ENCODE results near the gene MBLAC1.

Gene MBLAC1, protein sequence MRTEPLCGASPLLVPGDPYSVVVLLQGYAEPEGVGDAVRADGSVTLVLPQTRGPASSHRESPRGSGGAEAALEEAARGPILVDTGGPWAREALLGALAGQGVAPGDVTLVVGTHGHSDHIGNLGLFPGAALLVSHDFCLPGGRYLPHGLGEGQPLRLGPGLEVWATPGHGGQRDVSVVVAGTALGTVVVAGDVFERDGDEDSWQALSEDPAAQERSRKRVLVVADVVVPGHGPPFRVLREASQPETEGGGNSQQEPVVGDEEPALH

DNA sequence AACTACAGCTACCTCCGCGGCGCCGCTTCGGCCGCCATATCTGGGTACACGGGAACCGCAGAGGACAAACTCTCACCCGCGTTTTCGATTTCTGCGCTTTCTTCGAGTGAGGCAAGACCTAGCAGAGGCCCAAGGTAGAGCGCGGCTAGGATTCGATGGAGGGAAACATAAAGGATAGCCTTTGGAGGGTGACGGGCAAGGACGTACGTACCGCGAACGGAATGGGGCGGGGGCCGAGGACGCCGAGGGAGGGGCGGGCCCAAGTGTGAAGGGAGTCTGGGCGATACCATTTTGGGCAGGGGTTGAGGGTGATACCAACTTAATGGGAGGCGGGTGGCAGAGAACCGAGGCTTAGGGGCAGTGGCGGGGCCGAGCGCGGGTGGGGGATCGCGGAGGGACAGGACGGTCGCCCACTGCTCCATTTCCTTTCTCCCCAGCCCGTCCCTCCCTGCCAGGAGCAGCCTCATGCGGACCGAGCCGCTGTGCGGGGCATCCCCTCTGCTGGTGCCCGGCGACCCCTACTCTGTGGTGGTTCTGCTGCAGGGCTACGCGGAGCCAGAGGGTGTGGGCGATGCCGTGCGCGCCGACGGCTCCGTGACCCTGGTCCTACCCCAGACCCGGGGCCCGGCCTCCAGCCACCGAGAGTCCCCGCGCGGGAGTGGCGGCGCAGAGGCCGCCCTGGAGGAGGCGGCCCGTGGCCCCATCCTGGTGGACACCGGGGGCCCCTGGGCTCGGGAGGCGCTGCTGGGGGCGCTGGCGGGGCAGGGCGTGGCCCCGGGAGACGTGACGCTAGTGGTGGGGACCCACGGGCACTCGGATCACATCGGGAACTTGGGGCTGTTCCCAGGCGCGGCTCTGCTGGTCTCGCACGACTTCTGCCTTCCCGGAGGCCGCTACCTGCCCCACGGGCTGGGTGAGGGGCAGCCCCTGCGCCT, at the start of gene MBLAC1:
Gene MBLAC1, plus strand, starts transcription at position 37 of the 935 bp plus-strand sequence. Its CDS starts 429 bp downstream, at position 466.
- DNase-seq (ENCODE audit: low read depth in 2 of 2) = peak; percentile 80 to 81

DNA sequence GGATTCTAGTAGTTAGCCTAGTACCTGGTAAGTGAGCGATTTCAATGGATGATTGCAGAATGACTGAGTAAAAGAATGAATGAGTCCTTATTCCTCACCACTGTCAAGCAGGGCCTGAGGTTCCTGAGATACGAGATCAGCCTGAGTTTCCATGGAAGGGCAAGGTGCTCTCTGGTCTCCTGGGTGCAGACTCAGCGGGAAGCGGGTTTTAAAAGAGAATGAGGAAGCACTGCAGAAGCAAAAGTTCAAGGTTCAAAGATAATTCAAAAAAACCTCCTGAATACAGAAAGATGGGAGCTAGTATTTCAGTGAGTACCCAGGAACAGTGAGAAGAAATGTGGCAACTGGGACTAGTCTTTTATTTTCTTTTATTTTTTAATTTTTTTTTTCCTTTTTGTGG, 49.6 kb upstream of the MBLAC1 start:
- DNase-seq (ENCODE audit: low read depth in 2 of 2) = no peak

DNA sequence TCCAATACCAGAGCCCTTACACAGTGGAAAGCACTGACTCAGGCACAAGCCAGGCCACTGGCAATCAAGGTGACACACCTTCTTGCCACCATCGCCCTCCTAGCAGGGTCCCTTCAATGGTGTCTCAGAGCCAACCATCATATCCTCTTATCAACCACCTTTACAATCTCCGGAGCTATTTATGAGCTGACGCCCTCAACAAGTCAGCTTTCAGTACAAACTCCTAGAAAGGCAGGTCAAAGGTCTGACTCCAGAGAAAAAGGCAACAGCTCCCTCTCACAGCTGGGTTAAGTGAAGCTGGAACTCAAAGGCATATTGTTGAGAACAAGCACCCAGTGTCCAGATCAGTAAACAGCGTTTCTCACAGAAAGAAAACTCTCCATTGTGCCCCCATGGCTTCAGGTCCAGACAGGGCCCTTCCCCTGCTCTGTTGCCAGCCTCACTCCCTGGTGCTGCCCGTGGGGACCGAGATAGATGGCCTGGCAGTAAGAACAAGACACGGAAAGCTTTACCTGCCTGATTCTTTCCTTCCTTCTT, 47.7 kb upstream of the MBLAC1 start:
- no peak for DNase-seq (ENCODE audit: low read depth in 2 of 2)

DNA sequence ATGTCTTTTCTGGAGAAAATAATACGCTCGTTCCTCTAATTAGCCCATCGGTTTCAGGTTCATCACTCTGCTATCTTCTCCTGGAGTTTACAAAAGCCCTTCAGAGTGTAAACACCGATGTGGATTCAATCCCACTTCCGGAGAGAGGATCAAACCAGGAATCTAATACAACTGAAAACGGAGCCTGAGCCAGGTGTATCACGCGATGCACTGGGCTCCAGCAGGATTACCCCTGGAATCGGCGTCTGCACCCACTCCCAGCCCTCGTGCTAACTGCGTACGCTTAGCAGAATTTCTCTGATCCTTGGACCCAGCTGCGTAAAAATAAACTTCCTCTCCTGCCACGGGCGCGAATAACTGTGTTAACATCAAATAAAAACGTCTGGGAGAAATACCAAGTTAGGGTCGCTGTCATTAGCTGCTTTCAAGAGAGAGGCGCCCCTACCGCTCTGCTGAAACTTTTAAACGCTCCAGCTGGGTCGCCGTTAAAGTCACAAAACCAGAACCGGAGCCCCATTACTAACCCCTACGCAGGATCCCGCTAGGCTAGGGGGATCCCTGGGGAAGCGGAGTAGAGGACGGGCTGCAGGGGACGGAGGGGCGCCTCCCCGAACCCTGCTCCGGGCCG, 45.7 kb upstream of the MBLAC1 start:
- no peak for DNase-seq (ENCODE audit: low read depth in 2 of 2)

DNA sequence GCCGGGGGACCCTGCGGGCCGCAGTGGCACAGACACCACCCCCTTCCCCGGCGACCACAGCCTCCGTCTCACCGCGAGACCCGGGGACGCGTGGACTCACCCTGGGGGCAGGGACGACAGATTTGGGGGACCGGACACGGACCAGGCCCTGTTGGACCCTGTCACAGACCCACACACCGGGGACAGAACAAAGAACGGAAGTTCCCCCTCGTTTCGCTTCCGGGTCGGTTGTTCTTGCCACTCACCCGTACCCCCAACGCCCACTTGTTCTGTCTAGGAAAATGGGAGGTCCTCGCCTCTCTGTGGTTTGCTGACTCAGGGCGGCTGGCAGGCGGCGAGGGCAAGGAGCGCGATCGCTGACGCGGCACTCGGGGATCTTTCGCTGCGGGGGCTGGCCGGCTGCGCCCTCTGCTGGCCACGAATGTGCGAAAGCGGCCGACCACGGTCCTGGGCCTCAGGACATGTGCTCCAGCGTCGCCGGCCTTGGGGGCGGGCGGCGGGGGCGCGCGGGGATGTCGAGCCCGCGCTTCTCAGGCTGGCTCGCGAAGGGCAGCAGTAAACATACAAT, 45.1 kb upstream of the MBLAC1 start, which contains the start of gene ZNF3:
Gene ZNF3, minus strand, starts transcription at position 189 of the 568 bp plus-strand sequence. CDS start 4,366 bp downstream, outside the sequence.
- peak; percentile 95 to 97 for DNase-seq (ENCODE audit: low read depth in 2 of 2)

DNA sequence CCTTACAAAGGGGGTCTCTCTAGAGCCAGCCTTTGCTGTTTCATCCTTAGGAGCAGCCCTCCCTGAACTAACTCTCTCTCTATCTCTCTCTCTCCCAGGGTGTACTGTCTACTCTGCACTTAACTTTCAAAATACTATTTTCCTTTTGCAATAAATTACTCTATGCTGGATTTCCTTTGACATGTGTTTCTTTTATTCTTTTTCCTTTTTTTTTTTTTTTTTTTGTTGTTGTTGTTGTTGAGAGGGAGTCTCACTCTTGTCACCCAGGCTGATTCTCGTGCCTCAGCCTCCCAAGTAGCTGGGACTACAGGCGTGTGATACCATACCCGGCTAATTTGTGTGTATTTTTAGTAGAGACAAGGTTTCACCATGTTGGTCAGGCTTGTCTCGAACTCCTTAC, 43.8 kb upstream of the MBLAC1 start:
- DNase-seq (ENCODE audit: low read depth in 2 of 2) = no peak

DNA sequence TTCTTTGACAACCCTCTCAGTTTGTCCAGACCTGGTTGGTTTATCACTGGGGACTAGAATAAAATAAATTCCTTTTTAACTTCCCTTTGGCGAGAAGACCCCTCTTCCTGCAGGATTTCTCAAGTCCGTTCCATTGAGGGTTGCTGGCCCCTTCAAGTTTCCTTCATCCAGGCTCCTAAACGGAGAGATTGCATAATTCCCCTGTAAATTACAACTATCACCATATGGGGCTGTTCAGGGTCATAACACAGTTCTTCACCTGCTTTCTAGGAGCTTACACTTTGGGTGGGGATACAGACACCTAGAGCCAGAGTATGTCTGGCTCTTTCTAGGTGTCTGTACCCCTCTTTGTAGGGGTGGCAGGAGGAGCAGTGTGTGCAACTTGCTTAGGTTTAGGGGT, 41.3 kb upstream of the MBLAC1 start:
- no peak for DNase-seq (ENCODE audit: low read depth in 2 of 2)

DNA sequence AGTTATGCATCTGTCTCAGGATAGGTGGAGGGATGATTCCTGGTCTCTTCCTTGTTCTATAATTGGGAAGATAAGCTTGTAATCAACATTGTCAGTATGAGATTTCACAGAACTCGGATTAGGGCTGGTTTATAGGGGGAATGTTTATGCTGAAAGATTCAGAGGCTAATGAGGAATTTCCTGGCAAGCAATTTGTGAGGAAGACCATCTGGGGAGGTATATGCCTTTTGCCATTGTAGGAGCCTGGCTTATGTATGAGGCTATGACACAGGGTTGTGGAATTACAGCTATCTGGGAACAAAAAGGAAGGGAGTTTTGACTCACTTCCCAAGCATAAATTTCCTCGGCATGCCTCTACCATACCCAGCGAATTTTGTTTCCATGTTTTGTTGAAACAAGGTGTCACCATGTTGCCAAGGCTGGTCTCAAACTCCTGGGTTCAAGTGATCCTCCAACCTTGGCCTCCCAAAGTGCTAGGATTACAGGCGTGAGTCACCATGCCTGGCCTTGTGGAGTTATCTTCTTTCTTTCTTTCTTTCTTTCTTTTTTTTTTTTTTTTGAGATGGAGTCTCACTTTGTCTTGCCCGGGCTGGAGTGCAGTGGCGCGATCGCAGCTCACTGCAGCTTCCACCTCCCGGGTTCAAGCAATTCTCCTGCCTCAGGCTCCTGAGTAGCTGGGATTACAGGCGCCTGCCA, 39.6 kb upstream of the MBLAC1 start:
- DNase-seq (ENCODE audit: low read depth in 2 of 2) = no peak

DNA sequence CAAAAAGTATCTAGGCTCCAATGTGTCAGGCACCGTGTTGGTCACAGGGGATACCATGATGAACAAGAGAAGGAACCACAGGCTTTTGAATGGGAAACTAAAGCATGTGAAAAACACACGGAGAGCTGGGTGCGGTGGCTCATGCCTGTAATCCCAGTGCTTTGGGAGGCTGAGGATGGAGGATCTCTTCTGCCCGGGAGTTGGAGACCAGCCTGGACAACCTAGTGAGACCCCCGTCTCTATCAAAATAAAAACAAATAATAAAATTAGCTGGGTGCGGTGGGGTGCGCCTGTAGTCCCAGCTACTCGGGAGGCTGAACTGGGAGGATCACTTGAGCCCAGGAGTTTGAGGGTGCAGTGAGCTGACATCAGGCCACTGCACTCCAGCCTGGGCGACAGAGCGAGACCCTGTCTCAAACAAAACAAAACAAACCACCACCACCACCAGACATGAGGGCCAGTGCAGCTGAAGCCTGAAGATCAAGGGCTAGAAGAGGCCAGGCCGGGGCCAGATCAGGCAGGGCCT, 38.6 kb upstream of the MBLAC1 start:
- DNase-seq (ENCODE audit: low read depth in 2 of 2) = no peak

DNA sequence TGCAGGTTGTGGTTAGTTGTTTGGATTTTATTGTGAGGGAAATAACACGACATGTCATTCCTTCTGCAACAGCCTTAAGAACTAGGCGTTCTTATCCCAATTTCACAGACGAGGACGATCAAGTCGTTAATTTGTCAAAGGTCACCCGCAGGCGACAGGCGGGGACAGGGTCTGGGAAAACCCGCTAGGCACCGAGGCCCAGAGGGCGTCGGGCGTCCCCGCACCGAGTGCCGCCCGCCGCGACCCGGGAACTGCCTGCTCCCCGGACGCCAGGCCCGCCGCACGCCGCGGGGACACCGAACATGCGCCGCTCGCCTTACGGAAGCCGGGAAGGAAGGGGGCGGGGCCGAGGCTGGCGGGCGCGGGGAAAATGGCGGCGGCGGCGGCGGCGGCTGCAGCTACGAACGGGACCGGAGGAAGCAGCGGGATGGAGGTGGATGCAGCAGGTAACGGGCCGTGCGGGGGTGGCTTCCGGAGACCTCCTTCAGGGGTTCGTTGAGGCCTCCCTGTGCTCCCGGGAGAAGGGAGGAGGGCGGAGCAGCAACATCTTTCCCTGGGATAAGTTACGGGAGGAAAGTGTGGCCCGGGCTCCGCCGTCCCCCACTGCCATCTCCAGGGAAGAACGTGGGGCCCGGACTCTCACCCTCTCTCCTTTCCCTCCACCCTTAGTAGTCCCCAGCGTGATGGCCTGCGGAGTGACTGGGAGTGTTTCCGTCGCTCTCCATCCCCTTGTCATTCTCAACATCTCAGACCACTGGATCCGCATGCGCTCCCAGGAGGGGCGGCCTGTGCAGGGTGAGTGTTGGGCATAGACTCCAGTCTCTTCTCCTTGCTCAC, 37.9 kb upstream of the MBLAC1 start, which contains the start of gene COPS6:
Gene COPS6, plus strand, starts transcription at position 349 of the 837 bp plus-strand sequence. Its CDS starts 22 bp downstream, at position 371.
- DNase-seq (ENCODE audit: low read depth in 2 of 2) = peak; percentile 63 to 64

DNA sequence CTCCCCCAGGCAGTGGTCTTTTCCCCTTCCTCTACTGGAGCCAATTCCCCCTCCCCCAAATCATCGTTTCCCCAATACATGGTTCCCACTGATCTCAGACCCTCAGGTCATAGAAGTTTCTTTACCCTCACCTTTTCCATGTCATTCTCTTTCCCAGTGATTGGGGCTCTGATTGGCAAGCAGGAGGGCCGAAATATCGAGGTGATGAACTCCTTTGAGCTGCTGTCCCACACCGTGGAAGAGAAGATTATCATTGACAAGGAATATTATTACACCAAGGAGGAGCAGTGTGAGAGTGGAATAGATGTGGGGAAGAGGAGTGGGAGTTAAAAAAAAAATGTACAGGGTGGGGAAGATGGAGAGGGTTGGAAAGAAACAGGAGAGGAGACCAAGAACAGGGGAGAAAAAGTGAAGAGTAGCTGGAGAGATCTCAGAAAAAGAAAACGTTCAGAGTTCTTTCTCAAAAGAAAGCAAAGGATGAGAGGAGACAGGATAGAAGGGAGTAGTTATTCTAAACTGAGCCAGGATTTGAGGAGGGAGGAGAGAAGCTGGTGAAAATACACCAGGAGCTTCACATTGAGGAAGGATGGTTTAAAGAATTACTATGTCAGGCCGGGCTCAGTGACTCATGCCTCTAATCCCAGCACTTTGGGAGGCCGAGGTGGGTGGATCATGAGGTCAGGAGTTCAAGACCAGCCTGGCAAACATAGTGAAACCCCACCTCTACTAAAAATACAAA, 37.1 kb upstream of the MBLAC1 start:
- no peak for DNase-seq (ENCODE audit: low read depth in 2 of 2)

DNA sequence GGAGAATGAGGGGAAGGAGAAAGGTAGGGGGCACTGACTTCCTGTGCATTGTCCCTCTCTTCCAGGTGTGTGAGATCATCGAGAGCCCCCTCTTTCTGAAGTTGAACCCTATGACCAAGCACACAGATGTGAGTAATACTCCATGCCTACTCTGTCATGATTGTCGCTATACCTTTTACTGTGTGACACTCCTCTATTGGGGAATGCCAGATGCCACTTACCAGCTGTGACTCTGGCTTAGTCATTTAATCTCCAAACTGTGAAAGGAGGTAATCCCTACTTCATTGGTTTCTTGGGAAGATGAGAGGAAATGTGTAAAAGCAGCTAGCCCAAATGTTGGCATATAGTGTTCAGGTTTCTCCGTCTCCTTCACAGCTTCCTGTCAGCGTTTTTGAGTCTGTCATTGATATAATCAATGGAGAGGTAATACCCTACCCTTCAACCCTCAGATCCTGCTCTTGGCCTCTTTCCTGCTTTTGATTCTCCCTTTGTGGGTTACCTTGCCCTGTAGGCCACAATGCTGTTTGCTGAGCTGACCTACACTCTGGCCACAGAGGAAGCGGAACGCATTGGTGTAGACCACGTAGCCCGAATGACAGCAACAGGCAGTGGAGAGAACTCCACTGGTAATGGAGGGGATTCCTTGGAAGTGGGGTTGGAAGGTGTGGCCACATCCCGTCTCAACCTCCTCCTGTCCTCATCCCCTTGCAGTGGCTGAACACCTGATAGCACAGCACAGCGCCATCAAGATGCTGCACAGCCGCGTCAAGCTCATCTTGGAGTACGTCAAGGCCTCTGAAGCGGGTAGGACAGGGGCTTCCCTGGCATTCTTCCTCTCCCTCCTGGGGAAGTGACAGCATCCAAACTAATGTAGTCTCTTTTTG, 36.0 kb upstream of the MBLAC1 start:
- DNase-seq (ENCODE audit: low read depth in 2 of 2) = no peak

DNA sequence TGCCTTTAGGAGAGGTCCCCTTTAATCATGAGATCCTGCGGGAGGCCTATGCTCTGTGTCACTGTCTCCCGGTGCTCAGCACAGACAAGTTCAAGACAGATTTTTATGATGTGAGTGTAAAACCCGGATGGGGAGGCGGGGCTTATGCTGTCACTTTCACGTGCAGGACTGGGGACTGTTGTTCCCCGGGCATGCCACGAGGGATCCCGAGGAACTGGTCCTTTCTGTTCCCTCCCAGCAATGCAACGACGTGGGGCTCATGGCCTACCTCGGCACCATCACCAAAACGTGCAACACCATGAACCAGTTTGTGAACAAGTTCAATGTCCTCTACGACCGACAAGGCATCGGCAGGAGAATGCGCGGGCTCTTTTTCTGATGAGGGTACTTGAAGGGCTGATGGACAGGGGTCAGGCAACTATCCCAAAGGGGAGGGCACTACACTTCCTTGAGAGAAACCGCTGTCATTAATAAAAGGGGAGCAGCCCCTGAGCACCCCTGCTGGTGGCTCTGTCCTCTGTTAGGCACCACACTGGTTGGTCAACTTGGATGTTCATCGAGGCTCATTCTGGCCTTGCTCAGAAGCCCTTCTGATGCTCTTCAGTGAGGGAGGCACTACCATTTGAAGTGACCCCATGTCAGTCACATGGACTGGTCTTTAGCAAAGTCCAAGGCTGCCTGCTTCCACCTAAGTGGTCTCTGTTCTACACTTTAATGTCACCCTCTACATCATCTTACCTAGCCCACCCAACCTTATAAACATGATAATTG, 35.2 kb upstream of the MBLAC1 start:
- no peak for DNase-seq (ENCODE audit: low read depth in 2 of 2)

DNA sequence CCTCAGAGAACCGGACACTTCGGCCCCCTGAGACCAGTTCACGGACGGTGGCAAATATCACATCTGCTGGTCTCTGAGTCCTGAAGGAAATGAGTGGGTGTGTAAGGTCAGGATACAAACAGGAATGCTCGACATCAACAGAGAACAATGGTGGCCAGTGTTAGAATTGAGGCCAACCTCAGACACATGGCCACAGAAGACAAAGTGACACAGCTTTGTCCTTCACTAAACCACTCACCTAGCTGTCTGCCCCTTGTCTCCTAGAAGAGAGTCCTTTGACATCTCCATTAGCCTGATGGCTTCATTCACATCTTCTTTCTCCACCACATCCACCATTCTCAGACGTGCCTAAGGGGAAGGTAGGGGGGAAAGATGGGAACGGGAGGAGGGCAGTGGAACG, 33.7 kb upstream of the MBLAC1 start:
- no peak for DNase-seq (ENCODE audit: low read depth in 2 of 2)

DNA sequence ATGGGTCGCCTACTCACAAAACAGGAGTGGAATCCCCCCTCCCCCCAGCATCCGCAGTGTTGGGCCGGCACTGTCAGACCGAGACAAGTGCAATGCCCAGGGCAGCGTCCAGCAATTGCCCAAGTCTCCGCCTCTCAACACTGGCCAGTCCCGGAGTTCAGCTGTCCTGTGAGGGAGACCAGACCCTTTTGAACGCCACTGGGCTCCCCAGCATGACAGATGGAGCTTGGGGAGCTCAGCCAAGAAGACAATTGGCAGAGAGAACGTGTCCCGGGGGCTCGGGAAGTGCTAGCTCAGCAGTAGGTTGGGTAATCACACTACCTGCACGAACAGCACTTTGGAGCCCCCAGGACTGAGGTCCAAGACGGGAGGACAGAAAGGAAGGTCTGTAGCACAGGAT, 33.3 kb upstream of the MBLAC1 start:
- no peak for DNase-seq (ENCODE audit: low read depth in 2 of 2)

DNA sequence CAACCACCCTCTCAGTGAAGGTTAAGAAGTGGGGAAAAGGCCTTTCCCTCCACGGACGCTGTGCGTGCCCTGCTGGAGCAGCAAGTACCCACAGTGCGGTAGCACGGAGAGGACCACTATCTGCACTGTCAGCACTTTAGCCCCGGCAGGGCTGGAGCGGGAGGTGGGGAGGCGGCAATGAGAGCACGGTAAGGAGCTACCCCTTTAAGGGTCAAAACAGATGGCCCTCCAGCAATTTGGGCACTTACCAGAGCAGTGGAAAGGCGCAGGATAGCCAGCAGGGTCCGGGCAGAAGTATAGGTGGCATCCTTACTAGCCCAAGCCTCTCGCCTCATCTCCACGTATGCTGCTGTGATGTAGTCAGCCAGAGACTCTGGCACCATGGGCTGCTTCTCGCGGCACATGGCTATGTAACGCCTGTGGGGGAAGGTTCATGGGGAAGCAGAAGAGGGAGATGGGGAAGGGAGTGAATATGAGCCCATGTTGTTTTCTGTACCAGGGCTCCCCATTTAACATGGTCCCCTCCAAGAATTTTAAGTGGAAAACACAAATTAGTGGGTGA, 32.8 kb upstream of the MBLAC1 start:
- DNase-seq (ENCODE audit: low read depth in 2 of 2) = no peak

DNA sequence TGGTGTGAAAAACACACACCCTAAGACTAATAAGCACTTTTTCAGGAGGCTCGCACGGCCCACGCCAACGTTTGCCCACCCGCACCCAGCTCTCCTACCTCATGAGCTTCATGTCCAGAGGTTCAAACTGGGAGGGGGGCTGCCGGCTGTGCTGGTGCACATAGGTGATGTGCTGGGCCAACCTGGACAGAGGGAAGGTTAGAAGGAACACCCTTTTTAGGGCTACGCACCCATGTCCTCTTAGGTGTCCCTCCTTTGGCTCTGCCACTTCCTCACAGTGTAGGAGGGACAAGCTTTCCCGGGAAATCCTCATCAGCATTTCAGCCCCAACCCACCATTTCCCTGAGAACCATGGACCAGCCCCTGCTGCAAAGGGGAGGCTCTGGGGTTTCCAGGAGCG, 31.5 kb upstream of the MBLAC1 start:
- no peak for DNase-seq (ENCODE audit: low read depth in 2 of 2)

All from activated CD8-positive, alpha-beta memory T cell treated with anti-CD3 and anti-CD28 coated beads for 4 hours (primary cell).